MM.1S (cell line): ENCODE measurements around the gene PPP2R3C.

Experiments used
- EZH2 ChIP-seq: fragments of 300-600 bp; sonication (generic); optimal IDR thresholded peaks from 2 replicates; pipeline ENCODE3; 2017; ENCODE audit warnings: low read depth, mild to moderate bottlenecking, antibody characterized with exemption, low read length, mixed read lengths
- EZH2phosphoT487 ChIP-seq: fragments of 300-600 bp; sonication (generic); IDR thresholded peaks from 2 replicates; pipeline ENCODE4 v1.6.1; 2018; ENCODE audit warnings: antibody characterized with exemption, low read length
- TF ChIP-seq, protein P1 (sequence below): fragments of 300-600 bp; sonication (generic); IDR thresholded peaks from 2 replicates; pipeline ENCODE4 v1.5.1; 2016; ENCODE audit warnings: antibody characterized with exemption, low read length, mixed read lengths

DNA sequence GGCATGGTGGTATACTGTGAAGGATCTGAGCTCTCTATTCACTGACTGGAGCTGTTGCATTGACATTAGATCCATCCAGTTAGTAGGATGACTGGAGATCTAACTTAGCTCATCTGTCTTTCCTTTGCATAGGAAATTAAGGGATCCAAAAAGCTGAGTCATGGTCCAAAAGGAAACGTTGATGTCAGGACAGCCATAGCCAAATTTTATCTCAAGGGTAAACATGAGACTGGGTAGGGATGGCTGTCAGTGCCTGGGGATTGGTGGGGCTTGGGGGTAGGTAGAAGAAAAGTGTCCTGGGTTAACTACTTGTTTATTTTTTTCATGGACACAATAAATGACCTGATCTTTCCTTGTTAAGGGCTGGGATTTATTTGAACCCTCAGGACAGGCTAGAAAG, 71.1 kb downstream of the PPP2R3C start:
- TF ChIP-seq, protein P1, sequence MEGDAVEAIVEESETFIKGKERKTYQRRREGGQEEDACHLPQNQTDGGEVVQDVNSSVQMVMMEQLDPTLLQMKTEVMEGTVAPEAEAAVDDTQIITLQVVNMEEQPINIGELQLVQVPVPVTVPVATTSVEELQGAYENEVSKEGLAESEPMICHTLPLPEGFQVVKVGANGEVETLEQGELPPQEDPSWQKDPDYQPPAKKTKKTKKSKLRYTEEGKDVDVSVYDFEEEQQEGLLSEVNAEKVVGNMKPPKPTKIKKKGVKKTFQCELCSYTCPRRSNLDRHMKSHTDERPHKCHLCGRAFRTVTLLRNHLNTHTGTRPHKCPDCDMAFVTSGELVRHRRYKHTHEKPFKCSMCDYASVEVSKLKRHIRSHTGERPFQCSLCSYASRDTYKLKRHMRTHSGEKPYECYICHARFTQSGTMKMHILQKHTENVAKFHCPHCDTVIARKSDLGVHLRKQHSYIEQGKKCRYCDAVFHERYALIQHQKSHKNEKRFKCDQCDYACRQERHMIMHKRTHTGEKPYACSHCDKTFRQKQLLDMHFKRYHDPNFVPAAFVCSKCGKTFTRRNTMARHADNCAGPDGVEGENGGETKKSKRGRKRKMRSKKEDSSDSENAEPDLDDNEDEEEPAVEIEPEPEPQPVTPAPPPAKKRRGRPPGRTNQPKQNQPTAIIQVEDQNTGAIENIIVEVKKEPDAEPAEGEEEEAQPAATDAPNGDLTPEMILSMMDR = no peak
- TF ChIP-seq EZH2phosphoT487 = no peak
- TF ChIP-seq EZH2 = no peak
